Umbilical cord (tissue), 2 donors: ENCODE measurements around the gene RAI1. TPM values are rescaled to one million over a fixed set of nuclear protein-coding genes. Genes with fewer than 3 reads are reported as not detected.

Source experiments
- DNase-seq: peaks from one replicate; pipeline ENCODE4 v3.0.0-alpha.2; 2015; ENCODE audit warnings: low spot score
- total RNA-seq: library from RNA; depleted of rRNA; stranded (reverse); fragments of >200 nt; gene quantifications from one replicate; pipeline ENCODE4 v1.2.3, GENCODE V29; 2014; ENCODE audit warnings: low replicate concordance; ENCODE audit not compliant: insufficient read depth

The RAI1 gene
- total RNA-seq, 1 donor from 2014 or later, result 6.3 TPM

GRCh38 chr17:17732892-17733670, 51.8 kb downstream of the RAI1 start:
- DNase-seq, result no peak

- DNase-seq, result no peak
Measured at GRCh38 chr17:17736205-17737183, 55.2 kb downstream of the RAI1 start.

GRCh38 chr17:17737961-17738894, 57.0 kb downstream of the RAI1 start:
- peak; percentile 71 for DNase-seq

- DNase-seq, result no peak
Measured at GRCh38 chr17:17738901-17739300, 57.6 kb downstream of the RAI1 start.

GRCh38 chr17:17739388-17740066, 58.3 kb downstream of the RAI1 start:
- peak; percentile 93 for DNase-seq

- DNase-seq, result no peak
Measured at GRCh38 chr17:17740615-17741348, 59.5 kb downstream of the RAI1 start.

- DNase-seq, result peak; percentile 86
Measured at GRCh38 chr17:17741349-17742023, 60.2 kb downstream of the RAI1 start.

- peak; percentile 62 for DNase-seq
Measured at GRCh38 chr17:17742133-17742621, 60.9 kb downstream of the RAI1 start.

- no peak for DNase-seq
Measured at GRCh38 chr17:17742688-17743390, 61.6 kb downstream of the RAI1 start.

GRCh38 chr17:17743391-17744112, 62.3 kb downstream of the RAI1 start:
- DNase-seq, result no peak

- DNase-seq, result no peak
Measured at GRCh38 chr17:17744116-17744515, 62.9 kb downstream of the RAI1 start.

GRCh38 chr17:17745476-17746455, 64.5 kb downstream of the RAI1 start:
- DNase-seq, result no peak

GRCh38 chr17:17748179-17748578, 66.9 kb downstream of the RAI1 start:
- DNase-seq, result no peak

GRCh38 chr17:17748604-17749003, 67.3 kb downstream of the RAI1 start:
- DNase-seq, result no peak

- DNase-seq, result peak; percentile 59
Measured at GRCh38 chr17:17749025-17749772, 67.9 kb downstream of the RAI1 start.

GRCh38 chr17:17749921-17750320, 68.7 kb downstream of the RAI1 start:
- DNase-seq, result peak; percentile 90
